HG03103 (cell line): ENCODE measurements around the gene RWDD1.
A peak's percentile ranks its signal among the peaks of the same experiment; 100 is the strongest.
"Not testable (repeated sequence)": the region's sequence is repeated elsewhere in the genome, so short reads cannot be mapped to it uniquely, and the experiment has no call there.

Experiments
- ATAC-seq: cut with Tn5 transposase; IDR thresholded peaks from one replicate; pipeline ENCODE4 v1.9.1; 2021; ENCODE audit warnings: low read depth; ENCODE audit not compliant: unreplicated experiment

Gene RWDD1

GRCh38 chr6:116603916-116604315, 32.6 kb downstream of the RWDD1 start:
- ATAC-seq, result not testable (repeated sequence)

- ATAC-seq, result not testable (repeated sequence)
These were observed 33.6 kb downstream of the RWDD1 start for GRCh38 chr6:116604868-116605267.

GRCh38 chr6:116605935-116606334, 34.6 kb downstream of the RWDD1 start:
- no peak for ATAC-seq

GRCh38 chr6:116611056-116611455, 39.8 kb downstream of the RWDD1 start:
- no peak for ATAC-seq

GRCh38 chr6:116615937-116616736, 44.8 kb downstream of the RWDD1 start, which contains the start of gene RSPH4A:
Gene RSPH4A, plus strand, starts transcription at chr6:116616479. Its CDS starts 145 bp downstream, at chr6:116616624.
- ATAC-seq, result peak; percentile 99

- no peak for ATAC-seq
These were observed 45.4 kb downstream of the RWDD1 start for GRCh38 chr6:116616737-116617053.

- no peak for ATAC-seq
These were observed 52.9 kb downstream of the RWDD1 start for GRCh38 chr6:116624036-116624805.

- no peak for ATAC-seq
These were observed 54.6 kb downstream of the RWDD1 start for GRCh38 chr6:116625872-116626271.

GRCh38 chr6:116629563-116629981, 58.3 kb downstream of the RWDD1 start:
- no peak for ATAC-seq

- no peak for ATAC-seq
These were observed 60.2 kb downstream of the RWDD1 start for GRCh38 chr6:116631379-116631990.

GRCh38 chr6:116633685-116634084, 62.4 kb downstream of the RWDD1 start:
- ATAC-seq, result no peak
